HEK293 (cell line): ENCODE results near the gene EXOC7.

Experiments
- AEBP2 ChIP-seq: fragments of 450-650 bp; formaldehyde crosslinking; IDR thresholded peaks from 2 replicates; pipeline ENCODE4 v1.5.1; 2016; ENCODE audit warnings: missing biosample characterization, missing genetic modification characterization, borderline replicate concordance
- BCL11A ChIP-seq: fragments of 450-650 bp; formaldehyde crosslinking; IDR thresholded peaks from 2 replicates; pipeline ENCODE4 v1.5.1; 2016; ENCODE audit warnings: low read depth, missing biosample characterization, missing genetic modification characterization
- EGR2 ChIP-seq: fragments of 450-650 bp; formaldehyde crosslinking; IDR thresholded peaks from 2 replicates; pipeline ENCODE4 v1.5.1; 2016; ENCODE audit warnings: low read depth, missing biosample characterization, missing genetic modification characterization
- KLF8 ChIP-seq: fragments of 450-650 bp; formaldehyde crosslinking; IDR thresholded peaks from 2 replicates; pipeline ENCODE4 v1.5.1; 2016; ENCODE audit warnings: missing biosample characterization, missing genetic modification characterization
- MEIS1 ChIP-seq: sonication (generic); formaldehyde crosslinking; IDR thresholded peaks from 2 replicates; pipeline ENCODE4 v1.8.1; 2022; ENCODE audit warnings: missing genetic modification reagents, mild to moderate bottlenecking, borderline replicate concordance
- MZF1 ChIP-seq: fragments of 450-650 bp; formaldehyde crosslinking; IDR thresholded peaks from 2 replicates; pipeline ENCODE4 v1.5.1; 2017; ENCODE audit warnings: missing biosample characterization, missing genetic modification characterization, borderline replicate concordance
- PATZ1 ChIP-seq: fragments of 450-650 bp; formaldehyde crosslinking; IDR thresholded peaks from 2 replicates; pipeline ENCODE4 v1.5.1; 2016; ENCODE audit warnings: missing biosample characterization, missing genetic modification characterization
- PRDM2 ChIP-seq: fragments of 450-650 bp; formaldehyde crosslinking; IDR thresholded peaks from 2 replicates; pipeline ENCODE4 v1.5.1; 2016; ENCODE audit warnings: missing biosample characterization, missing genetic modification characterization, borderline replicate concordance
- SETDB1 ChIP-seq: IDR thresholded peaks from one replicate; pipeline ENCODE4 v1.6.1; 2017; ENCODE audit warnings: mild to moderate bottlenecking, low read length, moderate library complexity, mixed read lengths; ENCODE audit not compliant: insufficient read length
- ZBTB17 ChIP-seq: fragments of 450-650 bp; formaldehyde crosslinking; IDR thresholded peaks from 2 replicates; pipeline ENCODE4 v1.5.1; 2016; ENCODE audit warnings: missing biosample characterization, missing genetic modification characterization
- ZBTB20 ChIP-seq: fragments of 450-650 bp; formaldehyde crosslinking; IDR thresholded peaks from 2 replicates; pipeline ENCODE4 v1.5.1; 2016; ENCODE audit warnings: missing biosample characterization, missing genetic modification characterization
- ZNF138 ChIP-seq: fragments of 450-650 bp; formaldehyde crosslinking; IDR thresholded peaks from 2 replicates; pipeline ENCODE4 v1.5.1; 2016; ENCODE audit warnings: missing biosample characterization, missing genetic modification characterization, borderline replicate concordance
- ZNF16 ChIP-seq: fragments of 450-650 bp; formaldehyde crosslinking; IDR thresholded peaks from 2 replicates; pipeline ENCODE4 v1.5.1; 2016; ENCODE audit warnings: low read depth, missing biosample characterization, missing genetic modification characterization
- ZNF19 ChIP-seq: fragments of 450-650 bp; formaldehyde crosslinking; IDR thresholded peaks from 2 replicates; pipeline ENCODE4; 2016; ENCODE audit warnings: missing biosample characterization, missing genetic modification characterization, low read depth
- ZNF2 ChIP-seq: fragments of 450-650 bp; formaldehyde crosslinking; IDR thresholded peaks from 2 replicates; pipeline ENCODE4 v1.5.1; 2016; ENCODE audit warnings: missing biosample characterization, missing genetic modification characterization
- ZNF221 ChIP-seq: fragments of 450-650 bp; formaldehyde crosslinking; IDR thresholded peaks from 2 replicates; pipeline ENCODE4 v1.5.1; 2017; ENCODE audit warnings: missing biosample characterization, missing genetic modification characterization, borderline replicate concordance
- ZNF341 ChIP-seq: fragments of 450-650 bp; formaldehyde crosslinking; IDR thresholded peaks from 2 replicates; pipeline ENCODE4; 2016; ENCODE audit warnings: low read depth, missing biosample characterization, missing genetic modification characterization
- ZNF37A ChIP-seq: fragments of 450-650 bp; IDR thresholded peaks from 2 replicates; pipeline ENCODE4 v1.5.1; 2018; ENCODE audit warnings: missing biosample characterization, missing genetic modification characterization
- ZNF521 ChIP-seq: fragments of 450-650 bp; formaldehyde crosslinking; IDR thresholded peaks from 2 replicates; pipeline ENCODE4 v1.5.1; 2017; ENCODE audit warnings: missing biosample characterization, mild to moderate bottlenecking, missing genetic modification characterization
- ZNF654 ChIP-seq: fragments of 450-650 bp; formaldehyde crosslinking; IDR thresholded peaks from 2 replicates; pipeline ENCODE4 v1.5.1; 2016; ENCODE audit warnings: low read depth, missing biosample characterization, missing genetic modification characterization
- ZNF664 ChIP-seq: fragments of 450-650 bp; formaldehyde crosslinking; IDR thresholded peaks from 2 replicates; pipeline ENCODE4 v1.5.1; 2016; ENCODE audit warnings: missing biosample characterization, missing genetic modification characterization
- ZNF747 ChIP-seq: fragments of 450-650 bp; formaldehyde crosslinking; IDR thresholded peaks from 2 replicates; pipeline ENCODE4 v1.5.1; 2016; ENCODE audit warnings: missing biosample characterization, missing genetic modification characterization
- ZNF777 ChIP-seq: fragments of 450-650 bp; formaldehyde crosslinking; IDR thresholded peaks from 2 replicates; pipeline ENCODE4 v1.5.1; 2017; ENCODE audit warnings: missing biosample characterization, missing genetic modification characterization, borderline replicate concordance
- ZNF843 ChIP-seq: fragments of 450-650 bp; formaldehyde crosslinking; IDR thresholded peaks from 2 replicates; pipeline ENCODE4 v1.5.1; 2016; ENCODE audit warnings: missing biosample characterization, missing genetic modification characterization
- ZSCAN16 ChIP-seq: fragments of 450-650 bp; formaldehyde crosslinking; IDR thresholded peaks from 2 replicates; pipeline ENCODE4 v1.5.1; 2016; ENCODE audit warnings: missing biosample characterization, missing genetic modification characterization
- ZSCAN30 ChIP-seq: fragments of 450-650 bp; IDR thresholded peaks from 2 replicates; pipeline ENCODE4 v1.5.1; 2018; ENCODE audit warnings: missing biosample characterization, mild to moderate bottlenecking, missing genetic modification characterization, moderate library complexity
- ZXDB ChIP-seq: fragments of 450-650 bp; formaldehyde crosslinking; IDR thresholded peaks from 2 replicates; pipeline ENCODE4 v1.5.1; 2016; ENCODE audit warnings: missing biosample characterization, missing genetic modification characterization
- TF ChIP-seq, protein P1 (sequence below): fragments of 450-650 bp; formaldehyde crosslinking; IDR thresholded peaks from 2 replicates; pipeline ENCODE4 v1.5.1; 2016; ENCODE audit warnings: missing biosample characterization, missing genetic modification characterization

The EXOC7 gene

GRCh38 chr17:76072148-76072858, 31.3 kb downstream of the EXOC7 start, which contains the start of gene SRP68 (continued):
- TF ChIP-seq ZSCAN16, result no peak
- TF ChIP-seq, protein P1, sequence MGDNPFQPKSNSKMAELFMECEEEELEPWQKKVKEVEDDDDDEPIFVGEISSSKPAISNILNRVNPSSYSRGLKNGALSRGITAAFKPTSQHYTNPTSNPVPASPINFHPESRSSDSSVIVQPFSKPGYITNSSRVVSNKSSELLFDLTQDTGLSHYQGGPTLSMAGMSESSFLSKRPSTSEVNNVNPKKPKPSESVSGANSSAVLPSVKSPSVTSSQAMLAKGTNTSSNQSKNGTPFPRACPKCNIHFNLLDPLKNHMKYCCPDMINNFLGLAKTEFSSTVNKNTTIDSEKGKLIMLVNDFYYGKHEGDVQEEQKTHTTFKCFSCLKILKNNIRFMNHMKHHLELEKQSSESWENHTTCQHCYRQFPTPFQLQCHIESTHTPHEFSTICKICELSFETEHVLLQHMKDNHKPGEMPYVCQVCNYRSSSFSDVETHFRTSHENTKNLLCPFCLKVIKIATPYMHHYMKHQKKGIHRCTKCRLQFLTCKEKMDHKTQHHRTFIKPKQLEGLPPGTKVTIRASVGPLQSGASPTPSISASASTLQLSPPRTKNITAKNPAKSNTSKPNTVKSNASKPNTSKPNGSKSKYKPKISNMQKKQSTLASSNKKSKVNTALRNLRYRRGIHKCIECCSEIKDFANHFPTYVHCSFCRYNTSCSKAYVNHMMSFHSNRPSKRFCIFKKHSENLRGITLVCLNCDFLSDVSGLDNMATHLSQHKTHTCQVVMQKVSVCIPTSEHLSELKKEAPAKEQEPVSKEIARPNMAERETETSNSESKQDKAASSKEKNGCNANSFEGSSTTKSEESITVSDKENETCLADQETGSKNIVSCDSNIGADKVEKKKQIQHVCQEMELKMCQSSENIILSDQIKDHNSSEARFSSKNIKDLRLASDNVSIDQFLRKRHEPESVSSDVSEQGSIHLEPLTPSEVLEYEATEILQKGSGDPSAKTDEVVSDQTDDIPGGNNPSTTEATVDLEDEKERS (tag by site-specific recombination), result no peak
- no peak for TF ChIP-seq PRDM2
- peak; percentile 40; the same call in 1 of the 2 replicates for TF ChIP-seq ZBTB20 (tag by site-specific recombination)
- TF ChIP-seq ZNF747 (tag by site-specific recombination), result no peak
- TF ChIP-seq ZNF521 (tag by site-specific recombination), result no peak
- no peak for TF ChIP-seq AEBP2 (tag by site-specific recombination)
- TF ChIP-seq MZF1 (tag by site-specific recombination), result no peak
- TF ChIP-seq MEIS1 (CRISPR knock-in tag), result no peak
- TF ChIP-seq SETDB1, result no peak
- TF ChIP-seq ZNF138 (tag by site-specific recombination), result no peak
- TF ChIP-seq ZBTB17 (tag by site-specific recombination), result peak; percentile 78
- TF ChIP-seq ZNF37A (tag by site-specific recombination), result no peak
- peak; percentile 72; the same call in 1 of the 2 replicates for TF ChIP-seq KLF8 (tag by site-specific recombination)
- TF ChIP-seq ZNF664, result no peak
- no peak for TF ChIP-seq BCL11A (tag by site-specific recombination)
- peak; percentile 98 for TF ChIP-seq ZXDB (tag by site-specific recombination)
- TF ChIP-seq EGR2, result peak; percentile 32; the same call in 1 of the 2 replicates
- no peak for TF ChIP-seq ZNF777
- TF ChIP-seq ZSCAN30 (tag by site-specific recombination), result no peak
- no peak for TF ChIP-seq ZNF341
- TF ChIP-seq ZNF654 (tag by site-specific recombination), result no peak
- TF ChIP-seq ZNF221 (tag by site-specific recombination), result no peak
- no peak for TF ChIP-seq ZNF843 (tag by site-specific recombination)
- no peak for TF ChIP-seq ZNF19 (tag by site-specific recombination)
- TF ChIP-seq ZNF16, result 0 out of 2 replicates have a peak, but pooled peaks have one; percentile 27
- TF ChIP-seq ZNF2, result no peak
- TF ChIP-seq PATZ1 (tag by site-specific recombination), result peak; percentile 25; the same call in 1 of the 2 replicates
